Measurements from ENCODE around the gene BNIP3.

Gene BNIP3

DNA sequence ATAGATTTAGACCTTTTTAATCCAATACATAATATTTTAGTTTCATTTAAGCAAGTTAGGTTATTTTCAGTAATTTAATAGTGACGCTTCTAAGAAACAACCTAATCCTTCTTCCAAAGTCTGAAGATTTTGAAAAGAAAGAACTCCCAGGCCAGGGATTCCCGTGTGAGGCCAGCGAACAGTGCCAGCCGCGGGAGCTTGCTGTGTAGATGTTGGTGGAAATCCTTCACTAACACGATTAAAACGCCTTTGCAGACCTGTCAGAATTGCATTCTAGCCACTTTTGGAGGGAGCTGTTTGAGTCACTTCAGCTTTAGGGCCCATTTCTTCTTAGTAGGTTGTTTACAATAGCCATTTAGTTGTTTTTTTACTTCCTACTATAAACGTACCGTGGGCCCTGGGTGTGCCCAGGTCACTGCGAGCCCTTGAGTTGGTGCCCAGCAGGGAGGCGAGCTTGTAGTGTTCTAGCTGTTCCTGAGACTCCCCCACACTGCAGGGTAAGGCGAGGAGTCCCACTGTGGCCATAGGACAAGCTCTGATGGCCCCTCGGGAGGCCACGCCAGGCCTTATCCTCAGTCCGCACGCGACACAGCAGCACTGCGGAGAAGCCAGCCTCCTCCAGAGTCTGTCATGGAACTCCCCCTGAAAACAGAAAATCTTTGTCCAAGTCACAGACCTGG lies 48.6 kb downstream of the BNIP3 start:
- H3K9me3 ChIP-seq (ENCODE audit: insufficient read depth, low read length, severe bottlenecking) = no peaks in the 10 kb centered on the region
- H3K36me3 ChIP-seq (ENCODE audit: insufficient read depth, low read length) = peaks cover 41% of the 10 kb centered on the region
- no peak overlapping the region for H3K27ac ChIP-seq (ENCODE audit: low read length)
- no peaks in the 10 kb centered on the region for H3K27me3 ChIP-seq (ENCODE audit: insufficient read depth, low read length, poor library complexity)
- peaks cover 81% of the 10 kb centered on the region for H4K20me1 ChIP-seq (ENCODE audit: insufficient read depth, low read length)
- no peak for TF ChIP-seq EZH2 (IDR thresholded peaks at IDR 0.05; ENCODE audit: borderline replicate concordance, low read depth, low read length, severe bottlenecking)
- TF ChIP-seq, protein P1, sequence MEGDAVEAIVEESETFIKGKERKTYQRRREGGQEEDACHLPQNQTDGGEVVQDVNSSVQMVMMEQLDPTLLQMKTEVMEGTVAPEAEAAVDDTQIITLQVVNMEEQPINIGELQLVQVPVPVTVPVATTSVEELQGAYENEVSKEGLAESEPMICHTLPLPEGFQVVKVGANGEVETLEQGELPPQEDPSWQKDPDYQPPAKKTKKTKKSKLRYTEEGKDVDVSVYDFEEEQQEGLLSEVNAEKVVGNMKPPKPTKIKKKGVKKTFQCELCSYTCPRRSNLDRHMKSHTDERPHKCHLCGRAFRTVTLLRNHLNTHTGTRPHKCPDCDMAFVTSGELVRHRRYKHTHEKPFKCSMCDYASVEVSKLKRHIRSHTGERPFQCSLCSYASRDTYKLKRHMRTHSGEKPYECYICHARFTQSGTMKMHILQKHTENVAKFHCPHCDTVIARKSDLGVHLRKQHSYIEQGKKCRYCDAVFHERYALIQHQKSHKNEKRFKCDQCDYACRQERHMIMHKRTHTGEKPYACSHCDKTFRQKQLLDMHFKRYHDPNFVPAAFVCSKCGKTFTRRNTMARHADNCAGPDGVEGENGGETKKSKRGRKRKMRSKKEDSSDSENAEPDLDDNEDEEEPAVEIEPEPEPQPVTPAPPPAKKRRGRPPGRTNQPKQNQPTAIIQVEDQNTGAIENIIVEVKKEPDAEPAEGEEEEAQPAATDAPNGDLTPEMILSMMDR (IDR thresholded peaks at IDR 0.05; ENCODE audit: borderline replicate concordance, extremely low read depth, low read length, poor library complexity, severe bottlenecking) = no peak
- H3K4me1 ChIP-seq (ENCODE audit: insufficient read depth, low read length) = peaks cover 9% of the 10 kb centered on the region
- ATAC-seq (ENCODE audit: insufficient read depth, low read depth) = no peak
- H3K4me2 ChIP-seq (ENCODE audit: insufficient read depth, low read length) = no peak overlapping the region
- no peak overlapping the region for H3K4me3 ChIP-seq (ENCODE audit: low read depth in 1 of 2, low read length in 2 of 2)
- peaks cover 95% of the 10 kb centered on the region for H3K79me2 ChIP-seq (ENCODE audit: insufficient read depth, low read length)
- DNase-seq = no peak
- no peak overlapping the region for H2AFZ ChIP-seq (ENCODE audit: low read depth, low read length)
- H3K9ac ChIP-seq (ENCODE audit: low read depth, low read length) = no peak overlapping the region

- TF ChIP-seq, protein P1 (IDR thresholded peaks at IDR 0.05; ENCODE audit: borderline replicate concordance, extremely low read depth, low read length, poor library complexity, severe bottlenecking) = no peak
- TF ChIP-seq EZH2 (IDR thresholded peaks at IDR 0.05; ENCODE audit: borderline replicate concordance, low read depth, low read length, severe bottlenecking) = no peak
- no peak overlapping the region for H3K9ac ChIP-seq (ENCODE audit: low read depth, low read length)
- ATAC-seq (ENCODE audit: insufficient read depth, low read depth) (no peak), DNase-seq (no peak)
- no peak overlapping the region for H3K4me2 ChIP-seq (ENCODE audit: insufficient read depth, low read length)
- no peak overlapping the region for H3K4me3 ChIP-seq (ENCODE audit: low read depth in 1 of 2, low read length in 2 of 2)
- peaks cover 9% of the 10 kb centered on the region for H3K4me1 ChIP-seq (ENCODE audit: insufficient read depth, low read length)
- H4K20me1 ChIP-seq (ENCODE audit: insufficient read depth, low read length) = peaks cover 83% of the 10 kb centered on the region
- H2AFZ ChIP-seq (ENCODE audit: low read depth, low read length) = no peak overlapping the region
- H3K27me3 ChIP-seq (ENCODE audit: insufficient read depth, low read length, poor library complexity) = no peaks in the 10 kb centered on the region
- no peak overlapping the region for H3K27ac ChIP-seq (ENCODE audit: low read length)
- H3K36me3 ChIP-seq (ENCODE audit: insufficient read depth, low read length) = peaks cover 30% of the 10 kb centered on the region
- H3K9me3 ChIP-seq (ENCODE audit: insufficient read depth, low read length, severe bottlenecking) = no peaks in the 10 kb centered on the region
- peaks cover 97% of the 10 kb centered on the region for H3K79me2 ChIP-seq (ENCODE audit: insufficient read depth, low read length)
These were observed 49.7 kb downstream of the BNIP3 start for GRCh38 chr10:131931981-131932380.

GRCh38 chr10:131930586-131931330 lies 51.0 kb downstream of the BNIP3 start:
- H3K79me2 ChIP-seq (ENCODE audit: insufficient read depth, low read length) = peaks cover 98% of the 10 kb centered on the region
- H3K27me3 ChIP-seq (ENCODE audit: insufficient read depth, low read length, poor library complexity) = no peaks in the 10 kb centered on the region
- peaks cover 9% of the 10 kb centered on the region for H3K4me1 ChIP-seq (ENCODE audit: insufficient read depth, low read length)
- no peak overlapping the region for H3K9ac ChIP-seq (ENCODE audit: low read depth, low read length)
- H2AFZ ChIP-seq (ENCODE audit: low read depth, low read length) = no peak overlapping the region
- H3K4me3 ChIP-seq (ENCODE audit: low read depth in 1 of 2, low read length in 2 of 2) = no peak overlapping the region
- H3K9me3 ChIP-seq (ENCODE audit: insufficient read depth, low read length, severe bottlenecking) = no peaks in the 10 kb centered on the region
- H3K27ac ChIP-seq (ENCODE audit: low read length) = no peak overlapping the region
- ATAC-seq (ENCODE audit: insufficient read depth, low read depth) = no peak
- peaks cover 87% of the 10 kb centered on the region for H4K20me1 ChIP-seq (ENCODE audit: insufficient read depth, low read length)
- no peak overlapping the region for H3K4me2 ChIP-seq (ENCODE audit: insufficient read depth, low read length)
- DNase-seq = no peak
- TF ChIP-seq, protein P1 (IDR thresholded peaks at IDR 0.05; ENCODE audit: borderline replicate concordance, extremely low read depth, low read length, poor library complexity, severe bottlenecking) = no peak
- TF ChIP-seq EZH2 (IDR thresholded peaks at IDR 0.05; ENCODE audit: borderline replicate concordance, low read depth, low read length, severe bottlenecking) = no peak
- H3K36me3 ChIP-seq (ENCODE audit: insufficient read depth, low read length) = peaks cover 25% of the 10 kb centered on the region
